GM15510 (cell line): ENCODE measurements around the gene NF1.

Source experiments
- POLR2A ChIP-seq: IDR thresholded peaks from 3 replicates; pipeline ENCODE4 v1.6.1; 2011; ENCODE audit warnings: borderline replicate concordance; ENCODE audit not compliant: insufficient read length; ENCODE audit errors: extremely low read depth

NF1 gene

GRCh38 chr17:31378638-31379037, 283.9 kb downstream of the NF1 start:
- TF ChIP-seq POLR2A = no peak

- TF ChIP-seq POLR2A = no peak
Observed at GRCh38 chr17:31379597-31380205, 284.9 kb downstream of the NF1 start.

GRCh38 chr17:31381165-31381668, 286.4 kb downstream of the NF1 start:
- no peak for TF ChIP-seq POLR2A

- TF ChIP-seq POLR2A = no peak
Observed at GRCh38 chr17:31385428-31386285, 290.9 kb downstream of the NF1 start.

GRCh38 chr17:31386542-31387075, 291.8 kb downstream of the NF1 start:
- no peak for TF ChIP-seq POLR2A

- no peak for TF ChIP-seq POLR2A
Observed at GRCh38 chr17:31387438-31387837, 292.7 kb downstream of the NF1 start.

- TF ChIP-seq POLR2A = no peak
Observed at GRCh38 chr17:31388351-31388750, 293.6 kb downstream of the NF1 start.

GRCh38 chr17:31388770-31389656, 294.2 kb downstream of the NF1 start:
- no peak for TF ChIP-seq POLR2A

GRCh38 chr17:31389657-31390381, 295.0 kb downstream of the NF1 start:
- TF ChIP-seq POLR2A = no peak

GRCh38 chr17:31390426-31390747, 295.6 kb downstream of the NF1 start:
- TF ChIP-seq POLR2A = no peak

- no peak for TF ChIP-seq POLR2A
Observed at GRCh38 chr17:31390748-31391495, 296.1 kb downstream of the NF1 start.

- TF ChIP-seq POLR2A = no peak
Observed at GRCh38 chr17:31391496-31391949, 296.7 kb downstream of the NF1 start, which contains the start of gene RAB11FIP4. Gene RAB11FIP4 (plus strand): TSS chr17:31391675. CDS start chr17:31391853, 178 bp downstream.
